SIG-M5 treated with dmso at 0.1 percent for 504 hours (cell line): ENCODE results near the gene HSPA12B.
"Not testable (repeated sequence)": the region's sequence is repeated elsewhere in the genome, so short reads cannot be mapped to it uniquely, and the experiment has no call there.

ENCODE experiments used
- DNase-seq: peaks from one replicate; lab custom pipeline; 2025; ENCODE audit not compliant: unreplicated experiment; lab: John Stamatoyannopoulos, UW

The HSPA12B gene

GRCh38 chr20:3785240-3786125 is 53.0 kb downstream of the HSPA12B start:
- no peak for DNase-seq

GRCh38 chr20:3786126-3786484 is 53.6 kb downstream of the HSPA12B start:
- peak; percentile 53 for DNase-seq

GRCh38 chr20:3786665-3787323 is 54.3 kb downstream of the HSPA12B start, which contains the start of gene CENPB:
CENPB (minus strand) TSS chr20:3786740; CDS start chr20:3786483, 257 bp downstream.
- DNase-seq: peak; percentile 89

GRCh38 chr20:3787324-3788014 is 55.0 kb downstream of the HSPA12B start:
- no peak for DNase-seq

GRCh38 chr20:3788685-3789155 is 56.2 kb downstream of the HSPA12B start:
- DNase-seq: no peak

DNA sequence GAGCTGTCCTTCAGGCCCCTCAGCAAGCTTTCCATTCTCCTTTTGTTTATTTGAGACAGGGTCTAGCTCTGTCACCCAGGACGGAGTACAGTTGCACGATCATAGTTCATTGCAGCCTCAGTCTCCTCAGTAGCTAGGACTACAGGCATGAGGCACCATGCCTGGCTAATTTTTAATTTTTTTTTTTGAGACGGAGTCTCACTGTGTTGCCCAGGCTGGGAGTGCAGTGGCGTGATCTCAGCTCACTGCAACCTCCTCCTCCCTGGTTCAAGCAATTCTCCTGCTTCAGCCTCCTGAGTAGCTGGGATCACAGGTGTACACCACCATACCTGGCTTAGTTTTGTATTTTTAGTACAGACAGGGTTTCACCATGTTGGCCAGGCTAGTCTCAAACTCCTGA is 56.7 kb downstream of the HSPA12B start:
- not testable (repeated sequence) for DNase-seq

DNA sequence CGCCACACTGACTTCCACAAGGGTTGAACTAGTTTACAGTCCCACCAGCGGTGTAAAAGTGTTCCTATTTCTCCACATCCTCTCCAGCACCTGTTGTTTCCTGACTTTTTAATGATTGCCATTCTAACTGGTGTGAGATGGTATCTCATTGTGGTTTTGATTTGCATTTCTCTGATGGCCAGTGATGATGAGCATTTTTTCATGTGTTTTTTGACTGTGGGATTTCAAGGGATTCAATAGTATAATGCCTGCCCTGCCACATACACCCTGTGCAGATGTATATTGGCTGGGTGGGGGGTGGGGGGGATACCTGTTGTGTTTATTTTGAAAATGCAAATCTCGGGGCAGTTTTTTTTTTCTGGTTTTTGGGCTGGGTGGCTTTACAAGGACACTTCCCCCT is 61.7 kb downstream of the HSPA12B start:
- DNase-seq: not testable (repeated sequence)

DNA sequence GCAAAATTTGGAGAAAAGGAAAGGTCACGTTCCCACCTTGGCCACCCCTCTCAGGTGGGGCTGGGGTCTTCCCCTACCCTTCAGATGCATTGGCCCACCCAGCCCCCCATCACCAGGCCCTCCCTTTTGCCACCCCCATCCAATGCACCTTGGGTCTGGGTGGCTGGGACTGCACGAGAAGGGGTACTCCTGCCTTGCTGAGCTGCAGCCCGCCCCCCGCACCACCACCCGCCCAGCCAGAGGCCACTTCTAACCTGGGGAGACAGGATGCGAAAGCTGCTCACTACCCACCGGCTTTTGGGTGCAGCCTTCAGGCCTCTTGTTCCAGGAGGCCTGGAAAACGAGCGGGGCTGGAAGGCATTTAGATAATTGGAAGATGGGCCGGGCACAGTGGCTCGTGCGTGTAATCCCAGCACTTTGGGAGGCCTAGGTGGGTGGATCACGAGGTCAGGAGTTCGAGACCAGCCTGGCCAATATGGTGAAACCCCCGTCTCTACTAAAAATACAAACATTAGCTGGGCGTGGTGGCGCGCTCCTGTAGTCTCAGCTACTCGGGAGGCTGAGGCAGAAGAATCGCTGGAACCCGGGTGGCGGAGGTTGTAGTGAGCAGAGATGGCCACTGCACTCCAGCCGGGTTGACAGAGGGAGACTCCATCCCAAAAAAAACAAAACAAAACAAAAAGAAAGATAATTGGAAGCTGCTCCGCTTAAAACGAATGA is 62.4 kb downstream of the HSPA12B start:
- DNase-seq: no peak

DNA sequence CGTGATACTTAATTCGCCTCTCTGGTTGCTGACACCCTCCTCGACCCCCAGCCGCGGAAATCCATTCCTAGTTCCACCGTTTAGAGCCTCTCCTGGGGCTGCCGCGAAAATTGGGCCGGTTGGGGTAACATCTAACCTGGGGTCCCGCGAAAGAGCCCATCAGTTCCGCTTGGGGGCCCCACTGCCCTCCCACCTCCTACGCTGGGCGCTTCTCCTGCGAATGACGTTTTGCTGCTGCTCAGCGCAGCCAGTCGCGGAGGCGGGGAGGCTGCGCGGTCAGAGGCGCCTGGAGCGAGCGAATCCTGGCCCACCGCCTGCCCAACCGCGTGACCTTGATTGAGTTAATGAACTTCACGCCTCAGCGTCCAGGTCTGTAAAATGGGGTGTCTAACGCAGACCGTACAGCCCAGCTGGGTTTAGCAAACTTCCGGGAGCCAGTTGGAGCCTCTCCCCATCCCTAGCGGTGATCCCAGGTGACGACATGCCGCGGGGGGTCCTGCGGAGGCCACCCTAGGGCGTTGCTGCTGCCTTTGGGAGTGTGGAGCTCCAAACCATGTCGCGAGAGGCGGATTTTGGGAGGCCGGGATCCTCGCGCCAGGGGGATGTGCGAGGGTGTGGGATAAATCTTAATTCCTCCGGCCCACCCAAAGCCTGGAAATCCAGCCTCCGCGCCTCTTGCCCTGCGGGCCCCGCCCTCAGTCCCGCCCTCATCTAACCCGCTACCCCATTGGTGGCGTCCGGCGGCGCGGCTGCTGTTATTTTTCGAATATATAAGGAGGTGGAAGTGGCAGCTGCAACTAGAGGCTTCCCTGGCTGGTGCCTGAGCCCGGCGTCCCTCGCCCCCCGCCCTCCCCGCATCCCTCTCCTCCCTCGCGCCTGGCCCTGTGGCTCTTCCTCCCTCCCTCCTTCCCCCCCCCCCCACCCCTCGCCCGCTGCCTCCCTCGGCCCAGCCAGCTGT is 63.3 kb downstream of the HSPA12B start, which contains the start of gene CDC25B:
Gene CDC25B, plus strand, starts transcription at position 800 of the 958 bp plus-strand sequence. CDS start 222 bp downstream, outside the sequence.
- DNase-seq: peak; percentile 94

- DNase-seq: no peak
Measured at GRCh38 chr20:3796477-3797225, 64.2 kb downstream of the HSPA12B start.

DNA sequence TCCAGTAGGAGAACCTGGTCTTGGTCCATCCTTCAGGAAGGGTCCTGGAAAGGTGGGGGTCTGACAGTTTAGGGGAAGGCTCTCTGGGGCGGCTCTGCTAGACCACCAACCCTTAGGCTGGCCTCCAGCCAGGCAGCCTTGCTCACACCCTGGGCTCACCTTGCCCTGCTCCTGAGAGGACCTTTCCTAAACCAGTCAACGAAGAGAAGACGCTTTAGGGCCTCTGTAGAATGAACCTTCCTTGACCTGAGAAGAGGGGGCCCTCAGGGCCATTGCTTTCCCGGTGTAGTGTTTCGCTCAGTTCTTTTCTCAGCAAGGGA is 64.7 kb downstream of the HSPA12B start:
- no peak for DNase-seq

GRCh38 chr20:3797592-3798372 is 65.3 kb downstream of the HSPA12B start:
- DNase-seq: no peak

- no peak for DNase-seq
Measured at GRCh38 chr20:3798373-3798768, 65.9 kb downstream of the HSPA12B start.

DNA sequence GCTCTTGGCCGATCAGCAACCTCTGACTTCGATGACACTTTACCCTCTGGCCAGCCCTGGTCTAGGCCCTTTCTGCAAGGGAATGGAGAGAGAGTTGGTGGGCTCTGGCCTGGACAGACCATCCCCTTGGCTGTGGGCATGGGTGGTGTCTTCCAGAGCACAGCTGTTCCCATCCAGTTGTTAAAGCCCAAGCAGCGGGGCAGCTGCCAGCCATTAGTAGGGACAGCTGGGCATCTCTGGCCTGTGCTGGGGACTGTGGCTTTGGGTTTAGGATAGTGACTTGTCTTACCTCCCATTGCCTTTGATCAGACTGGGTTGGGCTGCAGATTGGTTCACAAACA is 66.4 kb downstream of the HSPA12B start:
- no peak for DNase-seq

GRCh38 chr20:3800256-3800877 is 67.9 kb downstream of the HSPA12B start:
- no peak for DNase-seq

GRCh38 chr20:3800878-3801260 is 68.4 kb downstream of the HSPA12B start:
- DNase-seq: no peak

- DNase-seq: no peak
Measured at GRCh38 chr20:3801299-3801698, 68.8 kb downstream of the HSPA12B start.

DNA sequence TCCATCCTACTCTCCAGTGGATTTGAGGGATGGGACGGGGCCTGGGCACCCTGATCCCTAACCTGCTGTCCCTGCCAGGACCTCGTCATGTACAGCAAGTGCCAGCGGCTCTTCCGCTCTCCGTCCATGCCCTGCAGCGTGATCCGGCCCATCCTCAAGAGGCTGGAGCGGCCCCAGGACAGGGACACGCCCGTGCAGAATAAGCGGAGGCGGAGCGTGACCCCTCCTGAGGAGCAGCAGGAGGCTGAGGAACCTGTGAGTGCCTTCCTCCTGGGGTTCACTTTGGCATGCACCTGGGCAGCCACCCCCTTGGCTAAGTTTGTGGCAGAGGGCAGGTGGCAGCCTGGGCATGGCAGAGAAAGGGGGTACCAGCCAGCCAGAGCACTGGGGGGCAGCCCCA is 69.4 kb downstream of the HSPA12B start:
- no peak for DNase-seq
